Measurements from ENCODE around the gene SURF4. TPM values are rescaled to one million over a fixed set of nuclear protein-coding genes. Genes with fewer than 3 reads are reported as not detected.

SURF4 gene
- total and polyA plus RNA-seq, 10 donors = 21.9 to 115 (median 90.0) TPM

- H3K36me3 ChIP-seq = peaks cover 0 to 45% (median 15%) of the 10 kb centered on the region in 6 donors
- no peak overlapping the region for H3K4me3 ChIP-seq
- intact Hi-C loops (cut with DNase I; ENCODE audit: low total_unique reads) = loop anchor here (10.0 kb wide), 1 partner anchor 215 kb away; no protein-coding TSS in a partner anchor
- TF ChIP-seq POLR2A (IDR thresholded peaks at IDR 0.05) (no peak), POLR2AphosphoS5 (IDR thresholded peaks at IDR 0.05) (peak in 2 of 3 donors; percentile 33 to 66)
- H3K4me1 ChIP-seq = peaks cover 0 to 6% (median 0%) of the 10 kb centered on the region in 6 donors
- no peaks in the 10 kb centered on the region for H3K9me3 ChIP-seq
- no peak for DNase-seq
- H3K27me3 ChIP-seq (replicated peaks in 1 of 7) = no peaks in the 10 kb centered on the region
- 82 to 89% (median 88%) methylated on average over 10 to 12 of the region's 12 CpGs for WGBS, 5 donors
- no peak overlapping the region for H3K27ac ChIP-seq
These were observed 24.4 kb upstream of the SURF4 start for GRCh38 chr9:133400292-133400691.

GRCh38 chr9:133397895-133398294 is 22.0 kb upstream of the SURF4 start:
- intact Hi-C loops (cut with DNase I; ENCODE audit: low total_unique reads) = no loop called here
- no peak overlapping the region for H3K4me3 ChIP-seq
- H3K9me3 ChIP-seq = no peaks in the 10 kb centered on the region
- H3K27ac ChIP-seq = no peak overlapping the region
- DNase-seq = no peak
- H3K27me3 ChIP-seq (replicated peaks in 1 of 7) = peaks cover 0 to 21% (median 0%) of the 10 kb centered on the region in 7 donors
- no peak for TF ChIP-seq POLR2A (IDR thresholded peaks at IDR 0.05)
- TF ChIP-seq POLR2AphosphoS5 (IDR thresholded peaks at IDR 0.05) = peak in 2 of 3 donors; percentile 8 to 46
- peaks cover 0 to 15% (median 0%) of the 10 kb centered on the region in 6 donors for H3K4me1 ChIP-seq
- peaks cover 0 to 23% (median 0%) of the 10 kb centered on the region in 6 donors for H3K36me3 ChIP-seq
- 68 to 87% (median 72%) methylated on average over 5 to 9 of the region's 9 CpGs for WGBS, 5 donors

DNA sequence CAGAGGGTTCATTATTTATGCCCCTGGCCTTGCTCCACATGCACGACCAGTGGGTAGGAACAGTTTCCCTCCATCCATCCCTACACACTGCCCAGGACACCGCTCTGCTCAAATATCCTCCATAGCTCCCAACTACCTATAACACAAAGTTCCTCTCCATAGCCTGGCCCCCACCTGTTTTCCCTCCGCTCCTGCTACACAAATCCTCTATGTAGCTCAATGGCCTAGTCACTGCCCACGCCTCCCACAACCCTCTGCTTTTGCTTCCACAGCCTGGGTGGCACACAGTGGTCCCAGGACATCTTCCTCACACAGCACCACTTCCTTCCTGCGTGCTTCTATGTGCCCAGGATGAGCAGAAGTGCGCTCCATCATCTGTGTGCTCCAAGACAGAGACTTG is 21.5 kb upstream of the SURF4 start:
- H3K27me3 ChIP-seq (replicated peaks in 1 of 7) = peaks cover 0 to 21% (median 0%) of the 10 kb centered on the region in 7 donors
- TF ChIP-seq POLR2AphosphoS5 (IDR thresholded peaks at IDR 0.05) (no peak), POLR2A (IDR thresholded peaks at IDR 0.05) (no peak)
- TF ChIP-seq, protein P1, sequence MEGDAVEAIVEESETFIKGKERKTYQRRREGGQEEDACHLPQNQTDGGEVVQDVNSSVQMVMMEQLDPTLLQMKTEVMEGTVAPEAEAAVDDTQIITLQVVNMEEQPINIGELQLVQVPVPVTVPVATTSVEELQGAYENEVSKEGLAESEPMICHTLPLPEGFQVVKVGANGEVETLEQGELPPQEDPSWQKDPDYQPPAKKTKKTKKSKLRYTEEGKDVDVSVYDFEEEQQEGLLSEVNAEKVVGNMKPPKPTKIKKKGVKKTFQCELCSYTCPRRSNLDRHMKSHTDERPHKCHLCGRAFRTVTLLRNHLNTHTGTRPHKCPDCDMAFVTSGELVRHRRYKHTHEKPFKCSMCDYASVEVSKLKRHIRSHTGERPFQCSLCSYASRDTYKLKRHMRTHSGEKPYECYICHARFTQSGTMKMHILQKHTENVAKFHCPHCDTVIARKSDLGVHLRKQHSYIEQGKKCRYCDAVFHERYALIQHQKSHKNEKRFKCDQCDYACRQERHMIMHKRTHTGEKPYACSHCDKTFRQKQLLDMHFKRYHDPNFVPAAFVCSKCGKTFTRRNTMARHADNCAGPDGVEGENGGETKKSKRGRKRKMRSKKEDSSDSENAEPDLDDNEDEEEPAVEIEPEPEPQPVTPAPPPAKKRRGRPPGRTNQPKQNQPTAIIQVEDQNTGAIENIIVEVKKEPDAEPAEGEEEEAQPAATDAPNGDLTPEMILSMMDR (IDR thresholded peaks at IDR 0.05 in 8 of 11, conservative IDR thresholded peaks at IDR 0.05 in 3 of 11) = no peak
- no peaks in the 10 kb centered on the region for H3K9me3 ChIP-seq
- intact Hi-C loops (cut with DNase I; ENCODE audit: low total_unique reads) = no loop called here
- no peak overlapping the region for H3K4me3 ChIP-seq
- DNase-seq = no peak
- H3K27ac ChIP-seq = no peak overlapping the region
- peaks cover 0 to 18% (median 0%) of the 10 kb centered on the region in 6 donors for H3K36me3 ChIP-seq
- 73 to 83% (median 76%) methylated on average over 6 of the region's 6 CpGs for WGBS, 5 donors
- peaks cover 0 to 15% (median 0%) of the 10 kb centered on the region in 6 donors for H3K4me1 ChIP-seq

DNA sequence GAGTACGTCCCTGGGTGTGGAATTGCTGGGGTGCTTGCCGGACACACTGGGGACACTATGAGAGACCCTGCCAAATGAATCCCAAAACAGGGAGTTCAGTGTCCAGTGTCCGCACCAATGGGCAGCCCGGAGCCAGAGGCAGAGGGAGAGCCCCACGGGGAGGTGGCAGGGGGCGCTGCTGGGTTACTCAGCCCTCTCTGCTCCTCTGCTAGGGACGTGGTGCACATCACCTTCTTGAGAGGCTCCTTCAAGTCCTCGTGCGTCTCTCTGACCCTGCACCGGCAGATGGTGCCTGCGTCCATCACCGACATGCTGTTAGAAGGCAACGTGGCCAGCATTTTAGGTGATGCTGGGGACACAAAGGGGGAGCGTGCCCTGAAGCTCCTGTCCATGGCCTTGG is 21.1 kb upstream of the SURF4 start:
- H3K9me3 ChIP-seq = no peaks in the 10 kb centered on the region
- peaks cover 0 to 25% (median 0%) of the 10 kb centered on the region in 7 donors for H3K27me3 ChIP-seq (replicated peaks in 1 of 7)
- no peak for DNase-seq
- no peak overlapping the region for H3K27ac ChIP-seq
- peaks cover 0 to 14% (median 0%) of the 10 kb centered on the region in 6 donors for H3K36me3 ChIP-seq
- TF ChIP-seq POLR2AphosphoS5 (IDR thresholded peaks at IDR 0.05) (peak in 1 of 3 donors; percentile 52), POLR2A (IDR thresholded peaks at IDR 0.05) (no peak)
- intact Hi-C loops (cut with DNase I; ENCODE audit: low total_unique reads) = no loop called here
- no peak overlapping the region for H3K4me3 ChIP-seq
- WGBS, 5 donors = 44 to 90% (median 50%) methylated on average over 3 to 14 of the region's 14 CpGs
- peaks cover 0 to 15% (median 0%) of the 10 kb centered on the region in 6 donors for H3K4me1 ChIP-seq

DNA sequence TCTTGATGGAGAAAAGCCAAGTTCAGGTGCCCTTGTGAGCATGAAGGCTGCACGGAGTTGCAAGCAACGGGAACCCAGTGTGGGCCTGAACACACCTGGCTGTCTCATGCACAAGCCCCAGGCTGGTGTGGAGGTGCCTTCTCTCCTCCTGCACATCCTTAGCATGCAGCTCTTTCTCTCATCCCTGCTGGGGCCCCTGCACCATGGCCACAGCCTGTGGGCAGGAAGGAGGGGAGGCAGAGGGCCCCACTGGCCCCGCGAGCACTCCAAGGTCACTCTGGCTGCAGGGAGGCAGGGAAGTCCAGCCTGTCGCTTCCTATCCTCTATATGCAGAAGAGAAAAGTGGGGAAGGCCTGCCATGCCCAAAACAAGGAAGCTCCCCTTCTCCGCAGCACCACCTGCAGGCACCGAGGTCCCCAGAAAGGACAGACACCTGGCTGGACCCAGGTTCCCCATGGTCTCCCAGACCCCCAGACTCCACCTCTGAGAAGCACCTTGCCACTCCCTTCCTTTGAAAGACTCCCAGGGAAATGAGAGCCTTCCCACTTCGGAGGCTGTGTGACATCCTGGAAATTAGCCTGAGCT is 18.9 kb upstream of the SURF4 start:
- DNase-seq = no peak
- Histone ChIP-seq H3K4me1 (peaks cover 0 to 15% (median 0%) of the 10 kb centered on the region in 6 donors), H3K36me3 (no peaks in the 10 kb centered on the region), H3K27me3 (replicated peaks in 1 of 7) (peaks cover 0 to 38% (median 0%) of the 10 kb centered on the region in 7 donors), H3K27ac (no peak overlapping the region), H3K9me3 (no peaks in the 10 kb centered on the region), H3K4me3 (no peak overlapping the region)
- TF ChIP-seq, protein P1 (IDR thresholded peaks at IDR 0.05 in 8 of 11, conservative IDR thresholded peaks at IDR 0.05 in 3 of 11) = no peak
- TF ChIP-seq POLR2A (IDR thresholded peaks at IDR 0.05) (no peak), POLR2AphosphoS5 (IDR thresholded peaks at IDR 0.05) (no peak)
- 25 to 37% (median 28%) methylated on average over 3 to 8 of the region's 8 CpGs for WGBS, 5 donors
- intact Hi-C loops (cut with DNase I; ENCODE audit: low total_unique reads) = no loop called here
